ENCODE results near the gene CFAP54.

CFAP54 gene

GRCh38 chr12:96831346-96831745, 342.0 kb downstream of the CFAP54 start:
- no peak overlapping the region for H3K4me3 ChIP-seq
- DNase-seq (ENCODE audit: low spot score): no peak
- no peak for TF ChIP-seq CTCF (IDR thresholded peaks at IDR 0.05)
- H3K27ac ChIP-seq: no peak overlapping the region

- Histone ChIP-seq H3K27ac (no peak overlapping the region), H3K4me3 (no peak overlapping the region)
- TF ChIP-seq CTCF (IDR thresholded peaks at IDR 0.05): no peak
- DNase-seq (ENCODE audit: low spot score): no peak
These were observed 356.9 kb downstream of the CFAP54 start for GRCh38 chr12:96846293-96846692.

GRCh38 chr12:96850676-96851075, 361.3 kb downstream of the CFAP54 start:
- TF ChIP-seq CTCF (IDR thresholded peaks at IDR 0.05): no peak
- Histone ChIP-seq H3K27ac (no peak overlapping the region), H3K4me3 (no peak overlapping the region)
- DNase-seq (ENCODE audit: low spot score): no peak

GRCh38 chr12:96858162-96858561, 368.8 kb downstream of the CFAP54 start:
- Histone ChIP-seq H3K27ac (no peak overlapping the region), H3K4me3 (no peak overlapping the region)
- no peak for DNase-seq (ENCODE audit: low spot score)
- TF ChIP-seq CTCF (IDR thresholded peaks at IDR 0.05): no peak

GRCh38 chr12:96861656-96862055, 372.3 kb downstream of the CFAP54 start:
- no peak for DNase-seq (ENCODE audit: low spot score)
- Histone ChIP-seq H3K27ac (no peak overlapping the region), H3K4me3 (no peak overlapping the region)
- no peak for TF ChIP-seq CTCF (IDR thresholded peaks at IDR 0.05)

GRCh38 chr12:96862326-96862725, 372.9 kb downstream of the CFAP54 start:
- no peak overlapping the region for H3K4me3 ChIP-seq
- no peak for DNase-seq (ENCODE audit: low spot score)
- no peak for TF ChIP-seq CTCF (IDR thresholded peaks at IDR 0.05)
- no peak overlapping the region for H3K27ac ChIP-seq

- Histone ChIP-seq H3K27ac (no peak overlapping the region), H3K4me3 (no peak overlapping the region)
- no peak for DNase-seq (ENCODE audit: low spot score)
- TF ChIP-seq CTCF (IDR thresholded peaks at IDR 0.05): no peak
These were observed 375.0 kb downstream of the CFAP54 start for GRCh38 chr12:96864335-96864734.
